NB4 (cell line): ENCODE measurements around the gene HTD2.

ENCODE experiments used
- POLR2A ChIP-seq: IDR thresholded peaks from 2 replicates; pipeline ENCODE4 v1.6.1; 2011; ENCODE audit warnings: mild to moderate bottlenecking; ENCODE audit not compliant: insufficient read length; ENCODE audit errors: extremely low read depth
- TF ChIP-seq, protein P1 (sequence below): IDR thresholded peaks from one replicate; pipeline ENCODE4 v1.5.1; 2012; ENCODE audit warnings: low read depth, low read length

DNA sequence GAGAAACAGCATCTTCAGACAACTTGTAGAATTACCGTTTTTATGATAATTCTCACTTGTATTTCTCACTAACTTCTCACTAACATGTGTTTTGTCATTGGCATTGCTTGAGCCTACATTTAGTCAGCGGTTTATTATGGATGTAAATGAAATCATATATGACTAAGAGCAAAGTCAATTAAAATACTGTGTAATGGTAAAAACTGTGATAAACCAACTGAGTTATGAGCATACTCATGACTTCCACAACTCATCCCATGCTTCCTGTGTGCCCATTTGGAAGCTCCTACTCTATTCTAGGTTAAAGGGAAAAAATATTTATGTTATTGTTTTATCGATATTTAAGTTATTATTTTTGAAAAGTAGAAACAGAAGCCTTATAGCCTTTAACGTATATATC, 39.1 kb downstream of the HTD2 start:
- TF ChIP-seq, protein P1, sequence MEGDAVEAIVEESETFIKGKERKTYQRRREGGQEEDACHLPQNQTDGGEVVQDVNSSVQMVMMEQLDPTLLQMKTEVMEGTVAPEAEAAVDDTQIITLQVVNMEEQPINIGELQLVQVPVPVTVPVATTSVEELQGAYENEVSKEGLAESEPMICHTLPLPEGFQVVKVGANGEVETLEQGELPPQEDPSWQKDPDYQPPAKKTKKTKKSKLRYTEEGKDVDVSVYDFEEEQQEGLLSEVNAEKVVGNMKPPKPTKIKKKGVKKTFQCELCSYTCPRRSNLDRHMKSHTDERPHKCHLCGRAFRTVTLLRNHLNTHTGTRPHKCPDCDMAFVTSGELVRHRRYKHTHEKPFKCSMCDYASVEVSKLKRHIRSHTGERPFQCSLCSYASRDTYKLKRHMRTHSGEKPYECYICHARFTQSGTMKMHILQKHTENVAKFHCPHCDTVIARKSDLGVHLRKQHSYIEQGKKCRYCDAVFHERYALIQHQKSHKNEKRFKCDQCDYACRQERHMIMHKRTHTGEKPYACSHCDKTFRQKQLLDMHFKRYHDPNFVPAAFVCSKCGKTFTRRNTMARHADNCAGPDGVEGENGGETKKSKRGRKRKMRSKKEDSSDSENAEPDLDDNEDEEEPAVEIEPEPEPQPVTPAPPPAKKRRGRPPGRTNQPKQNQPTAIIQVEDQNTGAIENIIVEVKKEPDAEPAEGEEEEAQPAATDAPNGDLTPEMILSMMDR, result no peak
- no peak for TF ChIP-seq POLR2A
